Activated CD8-positive, alpha-beta memory T cell treated with anti-CD3 and anti-CD28 coated beads, Interleukin-2, amount 10 ng/mL, durations not matched to agents 7 days and 5 days (primary cell): ENCODE data around the gene NACC2. TPM values are rescaled to one million over a fixed set of nuclear protein-coding genes. Genes with fewer than 3 reads are reported as not detected.

Experiments
- ATAC-seq: fragments of 150-1000 bp; cut with Tn5 transposase; one replicate; pipeline ENCODE4 v1.10.0; 2021; ENCODE audit warnings: moderate library complexity
- CTCF ChIA-PET: fragments of 350-600 bp; sonication (Branson Sonifier 250); formaldehyde crosslinking; loops from one replicate; lab custom pipeline; 2021; ENCODE audit warnings: antibody characterized with exemption; lab: Charles Lee
- DNase-seq: peaks from one replicate; pipeline ENCODE4 v3.0.0-alpha.2; 2020
- H3K27ac Mint-ChIP-seq: one replicate; pipeline ENCODE4 v1.8.0; 2021; ENCODE audit warnings: mild to moderate bottlenecking, mixed read lengths
- H3K27me3 Mint-ChIP-seq: one replicate; pipeline ENCODE4 v1.8.0; 2021; ENCODE audit warnings: mixed read lengths
- H3K36me3 Mint-ChIP-seq: one replicate; pipeline ENCODE4 v1.8.0; 2021; ENCODE audit warnings: mild to moderate bottlenecking, mixed read lengths
- H3K4me1 Mint-ChIP-seq: one replicate; pipeline ENCODE4 v1.8.0; 2021; ENCODE audit warnings: mixed read lengths
- H3K4me3 Mint-ChIP-seq: one replicate; pipeline ENCODE4 v1.8.0; 2021; ENCODE audit warnings: mild to moderate bottlenecking, moderate library complexity, mixed read lengths
- H3K9me3 Mint-ChIP-seq: one replicate; pipeline ENCODE4 v1.8.0; 2022; ENCODE audit warnings: low read depth, mixed read lengths
- total RNA-seq, 2 experiments: library from RNA; stranded (reverse); gene quantifications; one replicate each; pipeline ENCODE4 v1.2.3, GENCODE V29; 2021

The NACC2 gene
- total RNA-seq, 2 experiments from 2014 or later, result 6.3 to 9.7 TPM

DNA sequence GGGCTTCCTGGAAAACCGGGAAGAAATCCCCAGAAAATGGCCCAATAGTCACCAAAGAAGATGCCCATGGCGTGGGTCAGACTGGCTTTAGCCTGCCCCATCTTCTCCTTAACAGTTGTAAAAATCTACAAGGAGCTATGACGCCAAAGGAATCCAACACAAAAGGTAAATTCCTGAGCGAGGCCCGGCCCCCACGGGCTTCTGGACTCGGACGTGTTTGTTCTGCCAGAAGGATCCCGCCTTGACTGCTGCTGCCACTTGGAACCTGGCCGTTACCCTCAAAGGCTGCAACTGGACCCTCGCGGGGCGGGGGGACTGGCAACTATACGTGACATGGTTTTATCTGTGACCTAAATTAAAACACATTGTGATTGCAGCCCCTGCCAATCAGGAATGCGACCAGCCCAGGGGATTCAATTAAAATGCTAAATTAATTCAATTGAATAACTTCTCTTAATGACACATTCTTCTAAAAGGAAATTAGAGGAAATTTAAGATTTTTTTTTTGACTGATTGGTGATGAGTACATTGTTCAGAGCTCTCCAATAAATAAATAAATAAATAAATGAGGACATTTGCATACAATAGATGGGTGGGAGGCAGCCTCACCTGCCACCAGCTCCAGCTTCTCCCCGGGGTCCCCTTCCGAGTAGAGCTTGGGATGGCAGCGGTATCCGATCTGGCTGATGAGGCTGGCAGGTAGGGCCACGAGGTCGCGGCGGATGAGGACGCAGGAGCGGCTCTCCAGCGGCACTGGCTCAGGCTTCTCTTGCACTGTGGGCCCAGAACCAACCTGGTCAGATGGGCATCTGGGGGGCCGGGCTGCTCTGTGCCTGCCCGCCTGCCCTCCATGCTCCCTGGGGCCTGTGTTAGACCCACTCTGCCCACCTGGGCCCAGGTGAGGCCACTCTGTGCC is 79.2 kb downstream of the NACC2 start:
- no peaks in the 10 kb centered on the region for H3K36me3 Mint-ChIP-seq
- H3K9me3 Mint-ChIP-seq, result no peaks in the 10 kb centered on the region
- DNase-seq (no peak), ATAC-seq (no peak)
- CTCF ChIA-PET, result interaction anchor here (0.8 kb wide), 1 partner anchor 107 kb away, joined by 3 read pairs; no protein-coding TSS in a partner anchor
- H3K4me1 Mint-ChIP-seq, result peaks cover 7% of the 10 kb centered on the region
- no peak overlapping the region for H3K4me3 Mint-ChIP-seq
- no peaks in the 10 kb centered on the region for H3K27me3 Mint-ChIP-seq
- H3K27ac Mint-ChIP-seq, result no peak overlapping the region

DNA sequence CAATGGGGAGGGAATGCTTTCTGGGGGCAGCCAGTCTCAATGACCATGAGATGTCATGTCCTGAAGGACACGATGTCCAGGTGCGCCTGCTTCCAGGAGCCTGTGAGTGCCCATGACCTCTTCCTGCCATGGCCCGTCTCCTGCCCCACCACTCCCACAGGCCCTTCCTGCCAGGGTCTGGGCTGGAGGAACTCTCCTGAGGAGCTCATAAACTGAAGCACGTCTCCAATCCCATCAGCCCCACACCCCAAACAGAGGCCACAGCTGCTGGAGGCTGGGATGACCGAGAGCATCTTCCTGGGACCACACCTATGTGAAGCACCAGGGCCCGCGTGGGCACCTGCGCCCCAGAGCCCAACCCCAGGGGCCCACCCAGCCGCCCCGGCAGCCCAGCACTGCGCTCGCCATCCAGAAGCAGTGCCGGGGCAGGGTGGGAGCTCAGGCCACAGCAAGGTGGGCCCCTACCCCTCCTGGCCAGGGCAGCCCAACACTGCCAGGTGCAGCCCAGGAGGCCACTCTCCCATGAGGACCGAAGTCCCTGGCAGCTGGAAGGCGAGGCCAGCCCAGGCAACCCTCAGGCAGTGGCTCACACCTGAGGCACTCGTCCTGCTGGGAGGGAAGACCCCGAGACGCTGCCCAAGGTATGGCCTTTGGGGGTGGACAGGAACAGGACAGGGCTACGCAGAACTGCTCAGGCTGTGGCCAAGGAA is 80.0 kb downstream of the NACC2 start:
- Mint-ChIP-seq H3K4me1 (peaks cover 2% of the 10 kb centered on the region), H3K4me3 (no peak overlapping the region), H3K36me3 (no peaks in the 10 kb centered on the region), H3K9me3 (no peaks in the 10 kb centered on the region), H3K27me3 (no peaks in the 10 kb centered on the region), H3K27ac (no peak overlapping the region)
- CTCF ChIA-PET, result interaction anchor here (0.8 kb wide), 1 partner anchor 108 kb away, joined by 3 read pairs; no protein-coding TSS in a partner anchor
- DNase-seq, result no peak
- ATAC-seq, result no peak

DNA sequence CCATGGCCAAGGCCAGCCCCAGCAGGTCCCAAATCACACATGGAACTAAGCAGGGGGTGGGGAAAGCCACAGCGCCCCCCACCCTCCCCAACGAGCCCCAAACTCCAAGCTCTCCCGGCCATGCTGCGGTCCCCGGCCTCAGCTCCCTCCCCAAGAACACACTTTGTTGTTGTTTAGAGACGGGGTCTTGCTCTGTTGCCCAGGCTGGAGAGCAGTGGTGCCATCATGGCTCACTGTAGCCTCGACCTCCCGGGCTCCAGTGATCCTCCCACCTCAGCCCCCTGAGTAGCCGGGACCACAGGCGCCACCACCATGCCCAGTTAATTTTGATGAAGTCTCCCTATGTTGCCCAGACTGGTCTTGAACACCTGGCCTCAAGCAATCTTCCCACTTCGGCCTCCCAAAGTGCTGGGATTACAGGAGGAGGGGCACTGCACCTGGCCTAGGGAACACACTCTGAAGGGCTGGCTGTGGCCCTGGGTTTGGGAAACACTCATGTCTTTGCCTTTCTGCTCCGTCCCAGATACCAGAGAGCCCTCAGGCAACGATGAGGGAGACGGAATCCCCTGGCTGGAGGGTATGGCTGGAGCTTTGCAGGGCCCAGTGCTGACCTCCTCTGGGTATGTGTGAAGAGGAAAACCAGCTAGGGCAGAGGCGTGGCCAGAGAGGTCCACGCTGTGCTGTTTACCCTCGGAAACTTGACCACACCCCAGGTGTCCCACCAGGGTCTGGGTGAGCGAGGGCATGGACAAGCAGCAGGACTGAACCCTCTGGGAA is 80.8 kb downstream of the NACC2 start:
- H3K27ac Mint-ChIP-seq, result no peak overlapping the region
- no peaks in the 10 kb centered on the region for H3K9me3 Mint-ChIP-seq
- DNase-seq, result no peak
- no peaks in the 10 kb centered on the region for H3K27me3 Mint-ChIP-seq
- H3K36me3 Mint-ChIP-seq, result no peaks in the 10 kb centered on the region
- ATAC-seq, result no peak
- CTCF ChIA-PET, result interaction anchor here (0.8 kb wide), 1 partner anchor 108 kb away, joined by 3 read pairs; no protein-coding TSS in a partner anchor
- no peaks in the 10 kb centered on the region for H3K4me1 Mint-ChIP-seq
- no peak overlapping the region for H3K4me3 Mint-ChIP-seq

DNA sequence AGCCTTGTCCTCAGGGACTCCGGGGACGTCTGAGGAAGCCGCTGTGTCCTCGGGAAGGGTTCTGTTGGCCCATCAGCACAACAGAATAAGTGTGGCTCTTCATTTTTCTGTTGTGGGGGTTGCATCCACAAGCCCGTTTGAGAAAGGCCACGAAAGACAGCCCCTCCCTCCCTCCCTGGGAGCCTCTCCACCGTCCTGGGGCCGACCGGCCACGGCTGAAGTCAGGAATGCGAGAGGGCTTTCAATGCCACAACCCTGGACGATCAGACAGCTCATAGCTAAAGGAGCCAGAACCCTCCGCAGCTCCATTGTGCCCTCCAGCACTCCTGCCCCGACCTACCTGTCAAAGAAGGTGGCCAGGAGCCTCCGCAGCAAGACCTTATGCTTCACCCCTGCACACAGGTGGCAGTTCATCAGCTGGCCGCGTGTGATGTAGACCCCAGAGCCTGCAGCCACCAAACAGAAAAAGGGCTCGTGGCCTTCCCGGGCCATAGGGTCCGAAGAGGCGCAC is 81.5 kb downstream of the NACC2 start:
- Mint-ChIP-seq H3K36me3 (no peaks in the 10 kb centered on the region), H3K4me3 (no peak overlapping the region), H3K4me1 (no peaks in the 10 kb centered on the region), H3K27me3 (no peaks in the 10 kb centered on the region), H3K9me3 (no peaks in the 10 kb centered on the region), H3K27ac (no peak overlapping the region)
- ATAC-seq (no peak), DNase-seq (no peak)
- CTCF ChIA-PET, result no interaction called here

DNA sequence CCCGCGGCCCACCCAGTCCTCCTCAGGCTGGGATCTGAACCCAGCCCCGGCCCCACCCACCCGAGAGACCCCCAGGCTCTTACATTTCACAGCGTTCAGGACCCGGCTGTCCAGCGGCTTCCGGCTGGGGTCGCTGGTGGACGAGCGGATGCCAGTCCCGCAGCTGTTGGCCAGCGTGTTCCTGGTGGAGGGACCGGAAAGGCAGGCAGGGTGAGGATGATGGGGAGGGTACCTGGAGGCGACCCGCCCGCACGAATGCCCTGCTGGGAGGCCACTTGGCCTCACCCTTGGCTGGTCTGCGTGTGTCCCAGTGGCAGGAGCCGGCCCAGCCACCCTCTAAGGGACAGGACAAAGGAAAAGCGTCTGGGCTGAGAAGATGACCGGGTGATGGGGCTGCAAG is 82.0 kb downstream of the NACC2 start:
- H3K4me3 Mint-ChIP-seq, result no peak overlapping the region
- H3K36me3 Mint-ChIP-seq, result no peaks in the 10 kb centered on the region
- H3K9me3 Mint-ChIP-seq, result no peaks in the 10 kb centered on the region
- no peak for DNase-seq
- CTCF ChIA-PET, result no interaction called here
- no peak overlapping the region for H3K27ac Mint-ChIP-seq
- no peaks in the 10 kb centered on the region for H3K27me3 Mint-ChIP-seq
- H3K4me1 Mint-ChIP-seq, result no peaks in the 10 kb centered on the region
- no peak for ATAC-seq

DNA sequence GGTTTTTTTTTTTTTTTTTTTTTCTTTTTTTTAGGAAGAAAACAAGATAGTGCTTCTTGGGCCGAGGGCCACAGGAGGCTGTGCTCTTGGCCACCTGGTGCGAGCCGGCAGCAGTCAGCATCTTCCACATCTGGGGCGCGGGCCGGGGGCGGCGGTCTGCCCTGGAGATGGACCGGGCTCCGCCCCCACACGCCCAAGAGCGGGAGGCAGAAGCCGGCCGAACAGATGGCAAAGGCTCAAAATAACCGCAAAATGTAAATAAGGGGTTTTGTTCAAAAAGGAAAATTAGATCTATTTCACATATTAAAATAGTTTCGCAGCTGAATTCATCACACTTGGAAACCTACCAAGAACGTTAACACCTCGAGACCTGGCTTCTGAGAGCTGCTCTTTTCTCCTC is 82.4 kb downstream of the NACC2 start:
- no peaks in the 10 kb centered on the region for H3K4me1 Mint-ChIP-seq
- H3K4me3 Mint-ChIP-seq, result no peak overlapping the region
- no peaks in the 10 kb centered on the region for H3K27me3 Mint-ChIP-seq
- ATAC-seq (no peak), DNase-seq (no peak)
- H3K27ac Mint-ChIP-seq, result no peak overlapping the region
- CTCF ChIA-PET, result no interaction called here
- no peaks in the 10 kb centered on the region for H3K9me3 Mint-ChIP-seq
- no peaks in the 10 kb centered on the region for H3K36me3 Mint-ChIP-seq

DNA sequence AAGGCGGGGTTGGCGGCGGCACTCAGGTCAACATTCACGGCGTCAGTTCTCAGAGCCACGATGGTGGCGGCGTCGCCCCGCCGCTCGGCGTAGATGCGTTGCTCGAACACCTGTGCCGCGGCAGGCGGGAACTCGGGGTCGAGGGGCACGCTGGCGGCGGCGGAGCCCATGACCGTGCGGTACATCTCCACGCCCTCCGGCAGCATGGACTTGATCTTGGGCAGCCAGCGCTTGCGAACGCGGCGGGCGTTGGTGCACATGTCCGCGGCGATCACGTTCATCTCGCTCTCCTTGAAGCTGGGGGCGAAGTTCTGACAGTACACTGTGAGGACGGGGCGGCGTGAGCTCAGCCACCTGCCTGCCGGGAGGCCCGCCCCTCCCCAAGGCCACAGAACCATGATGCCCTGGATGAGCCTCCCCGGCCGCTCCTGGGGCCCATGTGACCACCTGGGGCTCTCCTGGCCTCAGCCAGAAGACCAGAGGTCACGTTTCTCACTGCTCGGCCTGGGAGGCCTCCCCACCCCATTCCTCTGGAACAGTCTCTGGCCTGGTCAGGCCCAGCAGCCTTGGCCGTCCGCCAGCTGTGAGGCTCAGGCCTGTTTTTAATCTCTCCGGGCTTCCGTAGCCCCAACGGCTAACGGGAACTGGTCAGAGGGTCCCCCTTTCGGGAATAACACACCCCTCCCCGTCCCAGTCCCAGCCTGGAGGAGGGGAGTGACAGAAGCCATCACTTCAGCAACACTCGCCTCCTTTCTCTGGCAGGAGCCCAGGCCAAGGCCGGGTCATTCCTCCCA is 83.2 kb downstream of the NACC2 start:
- H3K27me3 Mint-ChIP-seq, result no peaks in the 10 kb centered on the region
- H3K4me1 Mint-ChIP-seq, result no peaks in the 10 kb centered on the region
- no peaks in the 10 kb centered on the region for H3K9me3 Mint-ChIP-seq
- DNase-seq (no peak), ATAC-seq (no peak)
- CTCF ChIA-PET, result no interaction called here
- no peak overlapping the region for H3K27ac Mint-ChIP-seq
- no peaks in the 10 kb centered on the region for H3K36me3 Mint-ChIP-seq
- H3K4me3 Mint-ChIP-seq, result no peak overlapping the region

DNA sequence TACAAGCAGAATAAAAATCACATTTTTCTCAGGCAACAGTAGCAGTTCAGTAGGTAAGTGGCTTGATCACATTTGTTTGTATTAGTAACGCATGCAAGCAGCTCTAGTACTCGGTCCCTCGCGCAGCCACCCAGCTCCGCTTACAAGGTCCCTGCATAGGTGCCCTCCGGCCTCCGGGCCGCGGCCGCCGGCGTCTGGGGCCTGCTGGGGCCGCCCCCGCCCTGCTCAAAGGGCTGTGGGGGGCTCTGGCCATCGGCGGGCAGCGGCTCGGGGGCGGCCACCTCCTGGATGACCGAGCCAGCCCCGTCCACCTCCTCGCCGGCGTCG is 83.8 kb downstream of the NACC2 start:
- Mint-ChIP-seq H3K4me1 (no peaks in the 10 kb centered on the region), H3K36me3 (no peaks in the 10 kb centered on the region), H3K27me3 (no peaks in the 10 kb centered on the region), H3K27ac (no peak overlapping the region), H3K4me3 (no peak overlapping the region), H3K9me3 (no peaks in the 10 kb centered on the region)
- no peak for ATAC-seq
- CTCF ChIA-PET, result no interaction called here
- no peak for DNase-seq

DNA sequence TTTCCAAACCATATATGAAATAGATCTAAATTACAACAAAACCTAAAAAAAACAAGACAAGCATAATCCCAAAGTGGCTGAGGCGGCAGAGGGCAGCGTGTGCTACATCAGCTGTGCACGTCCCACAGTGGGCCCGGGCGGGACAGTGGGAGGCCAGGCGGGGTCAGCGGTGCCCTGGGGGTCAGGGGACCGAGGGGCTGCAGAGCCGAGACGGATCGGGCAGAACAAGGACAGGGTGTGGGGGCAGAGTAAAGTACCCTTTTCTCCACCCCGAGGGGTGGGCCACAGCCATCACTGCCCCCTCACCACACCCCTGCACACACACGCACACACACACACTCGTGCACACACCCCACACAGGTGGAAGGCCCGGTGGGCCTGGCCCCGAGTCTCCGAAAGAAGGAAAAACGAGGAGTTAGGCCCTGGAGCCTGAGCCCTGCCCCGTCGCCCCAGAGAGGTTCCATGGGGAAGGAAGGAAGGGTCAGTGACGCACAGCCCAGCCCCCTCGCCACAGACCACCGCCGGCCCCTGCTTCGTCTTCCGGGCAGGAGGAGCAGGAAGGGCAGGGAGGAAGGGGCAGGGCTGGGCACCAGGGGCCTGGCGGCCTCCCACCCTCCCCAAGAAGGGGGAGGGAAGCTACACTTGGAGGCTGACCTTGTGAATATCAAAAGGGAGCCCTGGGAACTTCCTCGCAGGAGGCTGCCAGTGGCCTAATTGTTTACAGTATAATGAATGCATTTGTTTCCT is 84.3 kb downstream of the NACC2 start:
- Mint-ChIP-seq H3K27ac (no peak overlapping the region), H3K9me3 (no peaks in the 10 kb centered on the region), H3K4me1 (no peaks in the 10 kb centered on the region), H3K4me3 (no peak overlapping the region), H3K36me3 (no peaks in the 10 kb centered on the region), H3K27me3 (no peaks in the 10 kb centered on the region)
- ATAC-seq, result no peak
- no peak for DNase-seq
- CTCF ChIA-PET, result no interaction called here

DNA sequence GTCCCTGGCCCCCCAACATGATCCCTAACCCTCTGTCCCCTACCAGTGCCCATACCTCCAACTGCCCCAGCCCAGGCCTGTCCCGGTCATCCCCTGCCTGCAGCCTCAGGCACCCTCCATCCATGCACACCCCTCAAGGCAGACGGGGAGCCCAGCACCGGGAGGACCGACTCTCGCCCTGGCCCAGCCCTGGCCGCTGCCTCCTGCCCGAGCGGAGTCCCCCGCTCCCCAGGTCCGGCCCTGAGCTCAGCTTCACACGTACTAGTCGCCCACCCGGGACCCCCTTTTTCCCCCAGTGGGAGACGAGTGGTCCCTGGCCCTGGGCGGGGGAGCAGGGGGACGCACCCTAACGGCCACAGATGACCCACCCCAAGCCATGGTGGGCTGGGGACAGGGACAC is 84.9 kb downstream of the NACC2 start:
- no peak overlapping the region for H3K27ac Mint-ChIP-seq
- no peaks in the 10 kb centered on the region for H3K4me1 Mint-ChIP-seq
- DNase-seq, result no peak
- H3K9me3 Mint-ChIP-seq, result no peaks in the 10 kb centered on the region
- H3K36me3 Mint-ChIP-seq, result no peaks in the 10 kb centered on the region
- CTCF ChIA-PET, result no interaction called here
- ATAC-seq, result no peak
- no peak overlapping the region for H3K4me3 Mint-ChIP-seq
- no peaks in the 10 kb centered on the region for H3K27me3 Mint-ChIP-seq

DNA sequence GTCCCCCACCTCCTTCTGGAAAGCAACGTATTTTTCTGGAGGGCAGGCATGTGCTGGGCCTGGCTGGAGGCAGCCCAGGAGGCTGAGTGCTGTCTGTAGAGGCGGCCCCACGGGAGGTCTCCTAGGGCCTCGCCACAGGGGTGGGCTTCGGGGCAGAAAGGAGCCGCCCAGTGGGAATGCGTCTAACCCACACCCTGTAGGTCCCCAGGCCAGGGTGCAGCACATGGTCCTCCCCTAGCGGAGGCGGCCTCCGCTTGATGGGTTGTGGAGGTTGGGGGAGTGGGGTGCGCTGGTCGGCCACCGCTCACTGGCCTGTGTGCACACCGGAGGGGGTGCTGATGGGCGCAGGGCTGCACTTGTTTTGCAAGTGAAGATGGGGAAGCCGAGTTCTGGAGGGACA is 85.6 kb downstream of the NACC2 start:
- no peak overlapping the region for H3K4me3 Mint-ChIP-seq
- no peak for DNase-seq
- no peaks in the 10 kb centered on the region for H3K9me3 Mint-ChIP-seq
- H3K4me1 Mint-ChIP-seq, result no peaks in the 10 kb centered on the region
- CTCF ChIA-PET, result no interaction called here
- H3K27ac Mint-ChIP-seq, result no peak overlapping the region
- H3K36me3 Mint-ChIP-seq, result no peaks in the 10 kb centered on the region
- H3K27me3 Mint-ChIP-seq, result no peaks in the 10 kb centered on the region
- no peak for ATAC-seq

DNA sequence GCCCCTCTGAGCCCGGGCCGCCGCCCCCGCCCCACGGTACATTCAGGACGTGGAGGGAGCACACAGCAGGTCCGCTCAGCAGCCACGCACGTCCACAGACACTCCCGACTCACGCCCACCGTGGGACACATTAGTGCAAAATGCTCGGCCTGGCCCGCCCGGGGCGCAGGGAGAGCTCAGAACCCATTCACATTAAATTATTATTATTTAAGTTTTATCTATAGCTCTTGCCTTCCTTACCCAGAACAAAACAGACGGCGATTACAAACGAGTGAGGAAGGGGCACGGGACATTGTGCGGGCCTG is 86.4 kb downstream of the NACC2 start:
- H3K4me1 Mint-ChIP-seq, result no peaks in the 10 kb centered on the region
- ATAC-seq (no peak), DNase-seq (no peak)
- no peaks in the 10 kb centered on the region for H3K9me3 Mint-ChIP-seq
- H3K27ac Mint-ChIP-seq, result no peak overlapping the region
- no peaks in the 10 kb centered on the region for H3K36me3 Mint-ChIP-seq
- no peaks in the 10 kb centered on the region for H3K27me3 Mint-ChIP-seq
- no peak overlapping the region for H3K4me3 Mint-ChIP-seq
- CTCF ChIA-PET, result no interaction called here
